Liver (tissue), 9 donors: ENCODE measurements around the gene MEGF11. TPM values are rescaled to one million over a fixed set of nuclear protein-coding genes. Genes with fewer than 3 reads are reported as not detected.

Experiments used
- DNase-seq: peaks from one replicate; pipeline ENCODE4 v3.0.0-alpha.2; 2017; ENCODE audit warnings: low spot score
- H3K27ac ChIP-seq, 2 donors: one replicate each; pipeline ENCODE4 v1.7.0; 2013; ENCODE audit warnings: inconsistent platforms in 2 of 2, low read length in 2 of 2, control low read depth in 1 of 2, low read depth in 1 of 2, mild to moderate bottlenecking in 1 of 2
- H3K27me3 ChIP-seq, 4 donors: one replicate each; pipeline versions ENCODE4 v1.6.1 to v1.7.0; 2013; ENCODE audit warnings: low read length in 3 of 4, inconsistent platforms in 1 of 4, mild to moderate bottlenecking in 1 of 4, moderate library complexity in 1 of 4; ENCODE audit not compliant: control insufficient read depth in 4 of 4, insufficient read depth in 4 of 4
- H3K36me3 ChIP-seq, 4 donors: one replicate each; pipeline versions ENCODE4 v1.6.1 to v1.7.0; 2013; ENCODE audit warnings: low read length in 3 of 4, mild to moderate bottlenecking in 3 of 4, low read depth in 1 of 4, moderate library complexity in 1 of 4; ENCODE audit not compliant: control insufficient read depth in 4 of 4, insufficient read depth in 3 of 4
- H3K4me1 ChIP-seq, 4 donors: one replicate each; pipeline versions ENCODE4 v1.6.1 to v1.7.0; 2013; ENCODE audit warnings: low read length in 3 of 4, mild to moderate bottlenecking in 3 of 4, moderate library complexity in 1 of 4; ENCODE audit not compliant: control insufficient read depth in 4 of 4, insufficient read depth in 4 of 4
- H3K4me3 ChIP-seq, 3 donors: one replicate each; pipeline versions ENCODE4 v1.6.1 to v1.7.0; 2013; ENCODE audit warnings: low read length in 3 of 3, control low read depth in 1 of 3, low read depth in 1 of 3, mild to moderate bottlenecking in 1 of 3
- H3K9ac ChIP-seq, 2 donors: one replicate each; pipeline ENCODE4 v1.7.0; 2013; ENCODE audit warnings: low read length in 2 of 2, mild to moderate bottlenecking in 2 of 2, moderate library complexity in 2 of 2, control low read depth in 1 of 2, low read depth in 1 of 2
- H3K9me3 ChIP-seq, 4 donors: one replicate each; pipeline versions ENCODE4 v1.6.1 to v1.7.0; 2013; ENCODE audit warnings: low read length in 3 of 4; ENCODE audit not compliant: control insufficient read depth in 4 of 4
- ATF3 ChIP-seq: IDR thresholded peaks from 2 replicates; pipeline ENCODE4 v1.6.1; 2016; ENCODE audit warnings: antibody characterized with exemption
- CTCF ChIP-seq: fragments of 150-350 bp; IDR thresholded peaks from 2 replicates; pipeline ENCODE4 v1.5.1; 2017; ENCODE audit warnings: improper control_type of control experiment, low read depth, low read length; ENCODE audit not compliant: missing input control
- HNF4A ChIP-seq, 2 donors: conservative IDR thresholded peaks; 2 replicates each; pipeline ENCODE4 v1.6.1; 2016; ENCODE audit warnings: antibody characterized with exemption in 2 of 2, mild to moderate bottlenecking in 2 of 2
- JUND ChIP-seq, 2 donors: IDR thresholded peaks; 2 replicates each; pipeline ENCODE4 v1.6.1; 2016; ENCODE audit warnings: antibody characterized with exemption in 2 of 2
- MAX ChIP-seq: IDR thresholded peaks from 2 replicates; pipeline ENCODE4 v1.6.1; 2016; ENCODE audit warnings: antibody characterized with exemption
- NR2F2 ChIP-seq: IDR thresholded peaks from 2 replicates; pipeline ENCODE4 v1.6.1; 2016; ENCODE audit warnings: antibody characterized with exemption
- RAD21 ChIP-seq, 2 donors: IDR thresholded peaks; 2 replicates each; pipeline ENCODE4 v1.6.1; 2016; ENCODE audit warnings: antibody characterized with exemption in 2 of 2, mild to moderate bottlenecking in 2 of 2
- REST ChIP-seq: IDR thresholded peaks from 2 replicates; pipeline ENCODE4 v1.6.1; 2016; ENCODE audit warnings: antibody characterized with exemption, mild to moderate bottlenecking
- SP1 ChIP-seq: IDR thresholded peaks from 2 replicates; pipeline ENCODE4 v1.6.1; 2018; ENCODE audit warnings: antibody characterized with exemption, mild to moderate bottlenecking
- ZBTB33 ChIP-seq: IDR thresholded peaks from 2 replicates; pipeline ENCODE4 v1.6.1; 2016; ENCODE audit warnings: antibody characterized with exemption
- WGBS: extraction: QIAGEN DNeasy Blood & Tissue Kit; methylation state at CpG from one replicate; pipeline ENCODE4 v1.1.7; 2013; 5-methylcytosine and 5-hydroxymethylcytosine counted together
- polyA plus RNA-seq, 2 donors: library from polyadenylated mRNA; stranded (reverse) in 1 of 2; unstranded in 1 of 2; fragments of 200-250 nt in 1 of 2; fragments of >200 nt in 1 of 2; fragmentation: Nextera tagmentation in 1 of 2; extraction: Ambion mirVana in 1 of 2; gene quantifications; one replicate each; pipeline versions ENCODE4 v1.2.1 to v1.2.3, GENCODE V29; 2013 to 2015
- total RNA-seq, 2 donors: library from RNA; depleted of rRNA; stranded (reverse); fragments of >200 nt; gene quantifications; one replicate each; pipeline ENCODE4 v1.2.3, GENCODE V29; 2014
- donor health status: healthy.
- donor health status: healthy.
- donor health status: healthy.
- donor health status: healthy.
- donor health status: healthy.

Gene MEGF11
- total and polyA plus RNA-seq, 4 donors, result under 0.01 to 0.51 (median 0.03) TPM; not detected in 1

GRCh38 chr15:66251790-66252684 is 1.5 kb downstream of the MEGF11 start:
- H3K27me3 ChIP-seq, result peaks cover 0 to 13% (median 8%) of the 10 kb centered on the region in 4 donors
- peak; percentile 63 for DNase-seq
- WGBS, result 4% methylated on average over 72 of the region's 72 CpGs

More at GRCh38 chr15:66251790-66252684, 1.5 kb downstream of the MEGF11 start:
- no peak for TF ChIP-seq JUND (IDR thresholded peaks at IDR 0.05)
- no peak for TF ChIP-seq REST
- TF ChIP-seq SP1, result no peak
- no peak for TF ChIP-seq ATF3
- no peak for TF ChIP-seq MAX
- no peak for TF ChIP-seq NR2F2
- no peak for TF ChIP-seq HNF4A (conservative IDR thresholded peaks at IDR 0.05)
- peak; percentile 27 to 60 for TF ChIP-seq RAD21 (IDR thresholded peaks at IDR 0.05)
- TF ChIP-seq CTCF, result peak; percentile 54
- no peak for TF ChIP-seq ZBTB33
- Histone ChIP-seq H3K9ac (no peak overlapping the region), H3K4me1 (peaks cover 15 to 26% (median 21%) of the 10 kb centered on the region in 4 donors), H3K4me3 (peak overlapping the region; percentile 24 to 54 (median 43)), H3K27ac (no peak overlapping the region), H3K9me3 (no peaks in the 10 kb centered on the region), H3K36me3 (peaks cover 0 to 1% (median 0%) of the 10 kb centered on the region in 4 donors)
